Esophagus squamous epithelium (tissue), 5 donors: ENCODE measurements around the gene YES1. TPM values are rescaled to one million over a fixed set of nuclear protein-coding genes. Genes with fewer than 3 reads are reported as not detected.
"Not testable (repeated sequence)": the region's sequence is repeated elsewhere in the genome, so short reads cannot be mapped to it uniquely, and the experiment has no call there.

Experiments
- DNase-seq: peaks from one replicate; lab custom pipeline; 2025; lab: John Stamatoyannopoulos, UW
- H3K27ac ChIP-seq, 4 donors: fragments of 200-600 bp; sonication (generic); one replicate each; pipeline ENCODE4 v1.5.1; 2016 to 2019; ENCODE audit warnings: mild to moderate bottlenecking in 1 of 4
- H3K27me3 ChIP-seq, 4 donors: fragments of 200-600 bp; sonication (generic); 1 replicate in 3 of 4; 2 replicates in 1 of 4; pipeline versions ENCODE4 v1.5.1 to v1.6.0; 2017 to 2021; ENCODE audit warnings: antibody characterized with exemption in 1 of 4
- H3K36me3 ChIP-seq, 3 donors: fragments of 200-600 bp; sonication (generic); one replicate each; pipeline ENCODE4 v1.5.1; 2016 to 2019
- H3K4me1 ChIP-seq, 3 donors: fragments of 200-600 bp; sonication (generic); one replicate each; pipeline ENCODE4 v1.5.1; 2017 to 2019
- H3K4me3 ChIP-seq, 4 donors: fragments of 200-600 bp; sonication (generic); 1 replicate in 3 of 4; 2 replicates in 1 of 4; pipeline ENCODE4 v1.5.1; 2016 to 2019; ENCODE audit warnings: mild to moderate bottlenecking in 2 of 4, moderate library complexity in 1 of 4
- H3K9me3 ChIP-seq, 3 donors: fragments of 200-600 bp; sonication (generic); one replicate each; pipeline ENCODE4 v1.5.1; 2016 to 2019
- POLR2A ChIP-seq, 4 donors: fragments of 450-650 bp; IDR thresholded peaks; one replicate each; pipeline ENCODE4 v1.6.1; 2017; ENCODE audit warnings: antibody characterized with exemption in 4 of 4, mild to moderate bottlenecking in 4 of 4, moderate library complexity in 3 of 4
- WGBS, 2 donors: methylation state at CpG; one replicate each; pipeline ENCODE4 v1.1.5; 2018; 5-methylcytosine and 5-hydroxymethylcytosine counted together
- intact Hi-C: fragments of 100-400 bp; cut with DNase I; formaldehyde crosslinking; loops from one replicate; pipeline ENCODE4 v1.15.0; 2022
- total RNA-seq, 4 donors: library from RNA; depleted of rRNA; stranded (reverse); fragments of >200 nt; gene quantifications; one replicate each; pipeline ENCODE4 v1.1.0, GENCODE V29; 2016
- TF ChIP-seq, protein P1 (sequence below), 6 experiments: fragments of 450-650 bp in 4 of 6; fragments of 200-600 bp in 2 of 6; sonication (generic) in 2 of 6; IDR thresholded peaks; one replicate each; pipeline ENCODE4 v1.5.1; 2016 to 2019; ENCODE audit warnings: antibody characterized with exemption in 6 of 6, mild to moderate bottlenecking in 4 of 6, moderate library complexity in 4 of 6
- donor health status: DM: yes; HTN: yes; CAD: no.

The YES1 gene
- total RNA-seq, 4 donors from 2014 or later: 105 to 143 (median 125) TPM

DNA sequence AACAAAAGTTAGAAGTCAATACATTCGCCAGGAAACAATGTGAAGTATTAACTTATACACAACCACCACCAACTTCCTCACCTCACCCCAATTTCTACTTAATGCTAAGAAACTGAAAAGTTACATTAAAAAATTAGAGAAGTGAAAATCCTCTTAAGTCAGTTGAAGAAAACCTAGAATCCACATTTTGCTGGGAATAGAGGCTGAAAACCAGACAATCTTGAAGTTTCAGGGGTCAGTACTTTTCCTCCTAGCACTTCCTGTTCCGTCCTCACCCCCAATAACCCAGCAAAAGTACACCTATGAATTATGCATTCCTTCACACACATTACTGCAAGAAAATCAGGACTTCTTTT lies 6.3 kb downstream of the YES1 start:
- 54 to 62% methylated on average over 2 of the region's 2 CpGs for WGBS, 2 donors
- Histone ChIP-seq H3K9me3 (no peaks in the 10 kb centered on the region), H3K4me1 (peaks cover 0 to 66% (median 15%) of the 10 kb centered on the region in 3 donors), H3K4me3 (no peak overlapping the region), H3K27me3 (no peaks in the 10 kb centered on the region), H3K36me3 (no peaks in the 10 kb centered on the region), H3K27ac (no peak overlapping the region)
- TF ChIP-seq, protein P1, sequence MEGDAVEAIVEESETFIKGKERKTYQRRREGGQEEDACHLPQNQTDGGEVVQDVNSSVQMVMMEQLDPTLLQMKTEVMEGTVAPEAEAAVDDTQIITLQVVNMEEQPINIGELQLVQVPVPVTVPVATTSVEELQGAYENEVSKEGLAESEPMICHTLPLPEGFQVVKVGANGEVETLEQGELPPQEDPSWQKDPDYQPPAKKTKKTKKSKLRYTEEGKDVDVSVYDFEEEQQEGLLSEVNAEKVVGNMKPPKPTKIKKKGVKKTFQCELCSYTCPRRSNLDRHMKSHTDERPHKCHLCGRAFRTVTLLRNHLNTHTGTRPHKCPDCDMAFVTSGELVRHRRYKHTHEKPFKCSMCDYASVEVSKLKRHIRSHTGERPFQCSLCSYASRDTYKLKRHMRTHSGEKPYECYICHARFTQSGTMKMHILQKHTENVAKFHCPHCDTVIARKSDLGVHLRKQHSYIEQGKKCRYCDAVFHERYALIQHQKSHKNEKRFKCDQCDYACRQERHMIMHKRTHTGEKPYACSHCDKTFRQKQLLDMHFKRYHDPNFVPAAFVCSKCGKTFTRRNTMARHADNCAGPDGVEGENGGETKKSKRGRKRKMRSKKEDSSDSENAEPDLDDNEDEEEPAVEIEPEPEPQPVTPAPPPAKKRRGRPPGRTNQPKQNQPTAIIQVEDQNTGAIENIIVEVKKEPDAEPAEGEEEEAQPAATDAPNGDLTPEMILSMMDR (IDR thresholded peaks at IDR 0.05): no peak
- no peak for TF ChIP-seq POLR2A (IDR thresholded peaks at IDR 0.05)
- intact Hi-C loops: no loop called here
- DNase-seq: no peak

DNA sequence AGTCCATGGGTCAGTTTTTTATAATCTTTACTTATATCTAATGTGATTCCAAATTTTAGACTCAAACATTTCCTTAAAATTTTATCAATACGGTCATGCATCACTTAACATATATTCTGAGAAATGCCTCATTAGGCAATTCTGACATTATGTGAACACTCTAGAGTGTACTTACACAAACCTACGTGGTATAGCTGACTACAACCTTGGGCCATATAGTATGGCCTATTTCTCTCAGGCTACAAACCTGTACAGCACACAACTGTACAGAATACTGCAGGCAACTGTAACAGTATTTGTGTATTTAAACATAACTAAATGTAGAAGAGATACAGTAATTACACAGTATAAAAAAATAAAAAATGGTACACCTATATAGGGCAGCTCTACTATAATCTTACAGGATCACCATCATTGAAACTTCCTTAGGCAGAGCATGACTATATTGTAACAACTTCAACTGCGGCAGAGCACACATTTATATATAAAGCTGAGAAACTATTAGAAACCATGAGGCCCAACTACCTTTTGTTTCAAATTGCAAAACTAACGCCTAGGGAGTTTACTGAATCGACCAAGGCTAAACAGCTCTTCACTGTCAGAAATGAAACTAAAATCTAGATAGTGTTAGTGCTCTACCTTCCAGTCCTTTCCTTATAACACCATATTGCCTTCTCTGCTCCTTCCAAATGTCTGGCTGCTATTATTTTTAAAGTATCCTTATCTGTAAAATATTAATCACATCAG lies 6.9 kb downstream of the YES1 start:
- no peaks in the 10 kb centered on the region for H3K36me3 ChIP-seq
- peak overlapping the region in 1 of 4 donors; percentile 23 for H3K4me3 ChIP-seq
- WGBS, 2 donors: 55 to 56% methylated on average over 5 of the region's 5 CpGs
- H3K9me3 ChIP-seq: no peaks in the 10 kb centered on the region
- H3K27ac ChIP-seq: peak overlapping the region in 1 of 4 donors; percentile 16
- H3K27me3 ChIP-seq: no peaks in the 10 kb centered on the region
- no peak for DNase-seq
- H3K4me1 ChIP-seq: peaks cover 0 to 60% (median 12%) of the 10 kb centered on the region in 3 donors
- intact Hi-C loops: no loop called here
- no peak for TF ChIP-seq POLR2A (IDR thresholded peaks at IDR 0.05)
- TF ChIP-seq, protein P1 (IDR thresholded peaks at IDR 0.05): no peak

DNA sequence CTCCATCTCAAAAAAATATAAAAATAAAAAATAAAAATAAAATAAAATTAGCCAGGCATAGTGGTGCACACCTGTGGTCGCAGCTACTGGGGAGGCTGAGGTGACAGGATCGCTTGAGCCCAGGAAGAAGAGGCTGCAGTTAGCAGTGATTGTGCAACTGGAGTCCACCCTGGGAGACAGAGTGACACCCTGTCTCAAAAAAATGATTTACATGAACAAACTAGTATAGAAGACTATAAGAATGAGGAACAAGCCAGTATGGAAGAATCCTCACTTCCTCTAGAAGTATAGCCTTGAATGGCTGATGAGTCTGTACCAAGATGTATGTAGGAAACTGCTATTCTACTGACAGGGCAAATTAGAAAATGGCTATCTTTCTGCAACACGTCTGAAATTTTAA lies 10.9 kb downstream of the YES1 start:
- intact Hi-C loops: no loop called here
- DNase-seq: no peak
- WGBS, 2 donors: 68 to 76% methylated on average over 3 of the region's 3 CpGs
- H3K27ac ChIP-seq: no peak overlapping the region
- H3K27me3 ChIP-seq: no peaks in the 10 kb centered on the region
- TF ChIP-seq, protein P1 (IDR thresholded peaks at IDR 0.05): no peak
- no peak for TF ChIP-seq POLR2A (IDR thresholded peaks at IDR 0.05)
- H3K9me3 ChIP-seq: no peaks in the 10 kb centered on the region
- H3K4me3 ChIP-seq: no peak overlapping the region
- peaks cover 0 to 22% (median 0%) of the 10 kb centered on the region in 3 donors for H3K4me1 ChIP-seq
- H3K36me3 ChIP-seq: no peaks in the 10 kb centered on the region

DNA sequence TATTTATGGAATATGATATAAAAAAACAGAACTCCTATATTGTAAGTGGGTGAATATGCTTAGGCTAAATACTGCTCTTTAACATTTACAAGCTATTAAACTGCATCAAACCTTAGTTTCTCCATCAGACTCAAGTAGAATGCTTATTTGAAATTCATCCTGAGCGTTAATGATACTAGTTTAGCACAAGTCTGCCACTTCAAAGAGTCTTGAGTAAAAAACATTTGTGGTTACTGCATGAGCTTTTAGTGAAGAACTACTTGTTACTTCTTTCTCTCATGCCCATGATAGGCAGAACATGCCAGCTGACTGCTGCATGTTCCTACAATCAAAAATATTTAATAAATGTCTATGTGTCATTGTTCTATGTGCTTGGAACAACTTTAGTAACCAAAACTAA lies 12.1 kb downstream of the YES1 start:
- Histone ChIP-seq H3K9me3 (no peaks in the 10 kb centered on the region), H3K27me3 (no peaks in the 10 kb centered on the region), H3K4me3 (no peak overlapping the region), H3K4me1 (peaks cover 0 to 10% (median 0%) of the 10 kb centered on the region in 3 donors), H3K36me3 (no peaks in the 10 kb centered on the region), H3K27ac (no peak overlapping the region)
- DNase-seq: no peak
- TF ChIP-seq, protein P1 (IDR thresholded peaks at IDR 0.05): no peak
- no peak for TF ChIP-seq POLR2A (IDR thresholded peaks at IDR 0.05)
- WGBS, 2 donors: 77 to 79% methylated on average over 1 of the region's 1 CpG
- intact Hi-C loops: no loop called here

DNA sequence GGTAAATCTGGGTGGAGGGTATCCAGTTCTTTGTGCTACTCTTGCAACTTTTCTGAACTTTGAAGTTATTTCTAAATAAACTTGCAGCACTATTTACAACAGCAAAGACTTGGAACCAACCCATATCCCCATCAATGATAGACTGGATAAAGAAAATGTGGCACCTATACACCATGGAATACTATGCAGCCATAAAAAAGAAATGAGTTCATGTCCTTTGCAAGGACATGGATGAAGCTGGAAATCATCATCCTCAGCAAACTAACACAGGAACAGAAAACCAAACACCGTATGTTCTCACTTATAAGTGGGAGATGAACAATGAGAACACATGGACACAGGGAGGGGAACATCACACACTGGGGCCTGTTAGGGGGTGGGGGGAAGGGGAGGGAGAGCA lies 16.7 kb downstream of the YES1 start:
- intact Hi-C loops, H3K4me3 ChIP-seq, DNase-seq, H3K27ac ChIP-seq, H3K27me3 ChIP-seq, H3K36me3 ChIP-seq, H3K4me1 ChIP-seq, H3K9me3 ChIP-seq: not testable (repeated sequence)
- 100% methylated on average over 1 of the region's 1 CpG for WGBS, 2 donors
